Testis (tissue), 2 donors: Measurements from ENCODE around the gene CHMP1A.

Source experiments
- POLR2A ChIP-seq: fragments of 450-650 bp; IDR thresholded peaks from one replicate; pipeline ENCODE4 v1.6.1; 2017; ENCODE audit warnings: antibody characterized with exemption, mild to moderate bottlenecking, moderate library complexity
- TF ChIP-seq, protein P1 (sequence below), 3 experiments: fragments of 450-650 bp in 2 of 3; fragments of 200-600 bp in 1 of 3; sonication (generic) in 1 of 3; IDR thresholded peaks; one replicate each; pipeline ENCODE4 v1.5.1; 2016 to 2019; ENCODE audit warnings: antibody characterized with exemption in 3 of 3, mild to moderate bottlenecking in 2 of 3, moderate library complexity in 1 of 3

DNA sequence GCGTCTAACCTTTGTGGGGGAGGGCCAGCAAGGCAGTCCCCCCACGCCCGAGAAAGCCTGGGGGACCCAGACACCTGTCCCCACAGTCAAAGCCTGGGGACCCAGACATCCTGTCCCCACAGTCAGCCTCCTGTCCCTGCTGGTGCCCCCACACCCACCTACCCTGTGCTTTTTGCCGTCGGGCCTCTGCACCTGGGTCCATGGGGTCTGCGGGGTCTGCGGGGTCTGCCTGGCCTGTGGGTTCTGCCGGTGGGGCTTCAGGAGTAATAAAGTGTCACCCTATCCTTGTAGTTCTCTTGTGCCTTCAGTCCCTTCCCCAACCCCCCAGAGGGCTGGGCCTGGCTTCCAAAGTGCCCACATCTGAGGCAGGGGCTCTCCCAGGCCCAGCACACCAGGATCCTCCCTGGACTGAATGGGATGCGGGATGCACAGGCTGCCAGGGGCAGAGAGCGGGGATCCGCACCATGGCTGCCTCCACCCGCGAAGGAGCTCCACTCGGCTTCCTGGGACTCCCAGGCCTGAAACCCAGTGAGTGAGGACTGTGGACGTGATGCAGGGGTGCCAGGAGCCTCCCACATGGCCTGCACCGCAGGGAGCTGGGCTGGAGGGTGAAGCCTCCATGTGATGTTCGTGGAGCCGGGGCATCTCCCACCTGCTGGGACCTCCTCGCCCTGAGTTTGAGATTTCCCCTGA lies 60.4 kb downstream of the CHMP1A start:
- TF ChIP-seq, protein P1, sequence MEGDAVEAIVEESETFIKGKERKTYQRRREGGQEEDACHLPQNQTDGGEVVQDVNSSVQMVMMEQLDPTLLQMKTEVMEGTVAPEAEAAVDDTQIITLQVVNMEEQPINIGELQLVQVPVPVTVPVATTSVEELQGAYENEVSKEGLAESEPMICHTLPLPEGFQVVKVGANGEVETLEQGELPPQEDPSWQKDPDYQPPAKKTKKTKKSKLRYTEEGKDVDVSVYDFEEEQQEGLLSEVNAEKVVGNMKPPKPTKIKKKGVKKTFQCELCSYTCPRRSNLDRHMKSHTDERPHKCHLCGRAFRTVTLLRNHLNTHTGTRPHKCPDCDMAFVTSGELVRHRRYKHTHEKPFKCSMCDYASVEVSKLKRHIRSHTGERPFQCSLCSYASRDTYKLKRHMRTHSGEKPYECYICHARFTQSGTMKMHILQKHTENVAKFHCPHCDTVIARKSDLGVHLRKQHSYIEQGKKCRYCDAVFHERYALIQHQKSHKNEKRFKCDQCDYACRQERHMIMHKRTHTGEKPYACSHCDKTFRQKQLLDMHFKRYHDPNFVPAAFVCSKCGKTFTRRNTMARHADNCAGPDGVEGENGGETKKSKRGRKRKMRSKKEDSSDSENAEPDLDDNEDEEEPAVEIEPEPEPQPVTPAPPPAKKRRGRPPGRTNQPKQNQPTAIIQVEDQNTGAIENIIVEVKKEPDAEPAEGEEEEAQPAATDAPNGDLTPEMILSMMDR (IDR thresholded peaks at IDR 0.05) = no peak
- TF ChIP-seq POLR2A = no peak
